ENCODE results near the gene SCYL1.

The SCYL1 gene

DNA sequence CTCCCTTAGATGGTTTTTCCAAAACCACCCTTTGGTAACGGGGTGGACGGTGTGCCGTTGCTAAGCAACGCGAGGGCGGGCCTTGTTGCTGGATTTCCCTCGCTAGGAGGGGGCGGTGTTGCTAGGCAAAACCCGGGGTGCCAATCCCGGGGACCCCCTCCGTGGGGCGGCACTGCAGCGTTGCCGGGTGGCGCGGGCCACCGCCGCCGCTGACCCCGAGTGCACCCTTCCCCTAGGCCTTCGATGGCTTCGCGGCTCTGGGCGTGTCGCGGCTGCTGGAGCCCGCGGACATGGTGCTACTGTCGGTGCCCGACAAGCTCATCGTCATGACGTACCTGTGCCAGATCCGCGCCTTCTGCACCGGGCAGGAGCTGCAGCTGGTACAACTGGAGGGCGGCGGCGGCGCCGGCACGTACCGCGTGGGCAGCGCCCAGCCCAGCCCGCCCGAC, 59.9 kb downstream of the SCYL1 start:
- Histone ChIP-seq H3K4me2 (ENCODE audit: insufficient read depth, low read length) (no peak overlapping the region), H3K36me3 (ENCODE audit: insufficient read depth, low read length) (peaks cover 51% of the 10 kb centered on the region), H3K9ac (ENCODE audit: low read depth, low read length) (no peak overlapping the region), H3K9me3 (ENCODE audit: insufficient read depth, low read length, severe bottlenecking) (no peaks in the 10 kb centered on the region), H3K27me3 (ENCODE audit: insufficient read depth, low read length, poor library complexity) (no peaks in the 10 kb centered on the region), H4K20me1 (ENCODE audit: insufficient read depth, low read length) (peaks cover 4% of the 10 kb centered on the region), H3K4me3 (ENCODE audit: low read depth in 1 of 2, low read length in 2 of 2) (no peak overlapping the region), H3K4me1 (ENCODE audit: insufficient read depth, low read length) (no peaks in the 10 kb centered on the region), H3K79me2 (ENCODE audit: insufficient read depth, low read length) (no peaks in the 10 kb centered on the region; the same call in 1 of the 2 replicates), H3K27ac (ENCODE audit: low read length) (no peak overlapping the region), H2AFZ (ENCODE audit: low read depth, low read length) (no peak overlapping the region)
- no peak for TF ChIP-seq EZH2 (IDR thresholded peaks at IDR 0.05; ENCODE audit: borderline replicate concordance, low read depth, low read length, severe bottlenecking)
- TF ChIP-seq, protein P1, sequence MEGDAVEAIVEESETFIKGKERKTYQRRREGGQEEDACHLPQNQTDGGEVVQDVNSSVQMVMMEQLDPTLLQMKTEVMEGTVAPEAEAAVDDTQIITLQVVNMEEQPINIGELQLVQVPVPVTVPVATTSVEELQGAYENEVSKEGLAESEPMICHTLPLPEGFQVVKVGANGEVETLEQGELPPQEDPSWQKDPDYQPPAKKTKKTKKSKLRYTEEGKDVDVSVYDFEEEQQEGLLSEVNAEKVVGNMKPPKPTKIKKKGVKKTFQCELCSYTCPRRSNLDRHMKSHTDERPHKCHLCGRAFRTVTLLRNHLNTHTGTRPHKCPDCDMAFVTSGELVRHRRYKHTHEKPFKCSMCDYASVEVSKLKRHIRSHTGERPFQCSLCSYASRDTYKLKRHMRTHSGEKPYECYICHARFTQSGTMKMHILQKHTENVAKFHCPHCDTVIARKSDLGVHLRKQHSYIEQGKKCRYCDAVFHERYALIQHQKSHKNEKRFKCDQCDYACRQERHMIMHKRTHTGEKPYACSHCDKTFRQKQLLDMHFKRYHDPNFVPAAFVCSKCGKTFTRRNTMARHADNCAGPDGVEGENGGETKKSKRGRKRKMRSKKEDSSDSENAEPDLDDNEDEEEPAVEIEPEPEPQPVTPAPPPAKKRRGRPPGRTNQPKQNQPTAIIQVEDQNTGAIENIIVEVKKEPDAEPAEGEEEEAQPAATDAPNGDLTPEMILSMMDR (IDR thresholded peaks at IDR 0.05; ENCODE audit: borderline replicate concordance, extremely low read depth, low read length, poor library complexity, severe bottlenecking) = no peak
- ATAC-seq (ENCODE audit: insufficient read depth, low read depth) (no peak), DNase-seq (no peak)

DNA sequence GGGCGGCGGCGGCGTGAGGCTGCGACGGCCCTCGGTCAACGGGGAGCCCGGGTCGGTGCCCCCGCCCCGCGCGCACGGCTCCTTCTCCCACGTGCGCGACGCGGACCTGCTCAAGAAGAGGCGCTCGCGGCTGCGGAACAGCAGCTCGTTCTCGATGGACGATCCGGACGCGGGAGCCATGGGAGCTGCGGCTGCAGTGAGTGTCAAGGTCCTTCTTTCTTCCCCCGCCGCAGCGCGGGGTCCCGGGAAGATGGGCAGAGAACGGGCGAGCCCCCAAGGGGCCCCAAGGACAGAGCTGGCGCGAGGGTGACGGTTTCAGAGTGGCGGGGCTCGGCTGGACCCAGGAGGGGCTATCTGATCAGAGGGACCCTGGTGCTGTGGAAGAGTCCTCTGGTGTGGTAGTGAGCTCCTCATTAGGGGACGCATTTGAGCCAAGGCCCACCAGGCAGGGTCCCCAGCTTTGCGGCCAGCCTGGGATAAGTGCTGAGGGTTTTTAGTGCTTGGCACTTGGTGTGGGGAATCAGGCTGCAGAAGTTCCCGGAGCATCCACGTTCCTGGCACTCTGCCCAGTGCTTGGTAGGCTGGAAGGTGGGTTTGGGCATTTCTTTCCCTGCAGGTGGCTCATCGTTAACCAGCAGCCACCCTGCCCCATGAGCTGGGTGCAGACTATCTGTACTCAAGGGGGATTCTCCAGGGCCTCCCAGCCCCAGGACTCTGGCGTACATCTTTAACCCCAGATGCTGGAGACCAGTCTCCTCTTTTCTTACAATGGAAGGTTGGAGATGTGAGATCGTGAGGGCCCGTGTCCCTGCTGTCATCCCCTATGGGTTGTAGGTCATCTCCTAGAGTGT, 60.7 kb downstream of the SCYL1 start:
- H3K4me3 ChIP-seq (ENCODE audit: low read depth in 1 of 2, low read length in 2 of 2) = no peak overlapping the region
- no peak for ATAC-seq (ENCODE audit: insufficient read depth, low read depth)
- H3K4me1 ChIP-seq (ENCODE audit: insufficient read depth, low read length) = no peaks in the 10 kb centered on the region
- no peaks in the 10 kb centered on the region for H3K79me2 ChIP-seq (ENCODE audit: insufficient read depth, low read length)
- no peak overlapping the region for H2AFZ ChIP-seq (ENCODE audit: low read depth, low read length)
- H3K4me2 ChIP-seq (ENCODE audit: insufficient read depth, low read length) = no peak overlapping the region
- H4K20me1 ChIP-seq (ENCODE audit: insufficient read depth, low read length) = peaks cover 4% of the 10 kb centered on the region; the same call in 1 of the 2 replicates
- no peak overlapping the region for H3K27ac ChIP-seq (ENCODE audit: low read length)
- TF ChIP-seq EZH2 (IDR thresholded peaks at IDR 0.05; ENCODE audit: borderline replicate concordance, low read depth, low read length, severe bottlenecking) = no peak
- TF ChIP-seq, protein P1 (IDR thresholded peaks at IDR 0.05; ENCODE audit: borderline replicate concordance, extremely low read depth, low read length, poor library complexity, severe bottlenecking) = no peak
- H3K36me3 ChIP-seq (ENCODE audit: insufficient read depth, low read length) = peaks cover 51% of the 10 kb centered on the region
- DNase-seq = no peak
- no peaks in the 10 kb centered on the region for H3K27me3 ChIP-seq (ENCODE audit: insufficient read depth, low read length, poor library complexity)
- H3K9me3 ChIP-seq (ENCODE audit: insufficient read depth, low read length, severe bottlenecking) = no peaks in the 10 kb centered on the region
- no peak overlapping the region for H3K9ac ChIP-seq (ENCODE audit: low read depth, low read length)

DNA sequence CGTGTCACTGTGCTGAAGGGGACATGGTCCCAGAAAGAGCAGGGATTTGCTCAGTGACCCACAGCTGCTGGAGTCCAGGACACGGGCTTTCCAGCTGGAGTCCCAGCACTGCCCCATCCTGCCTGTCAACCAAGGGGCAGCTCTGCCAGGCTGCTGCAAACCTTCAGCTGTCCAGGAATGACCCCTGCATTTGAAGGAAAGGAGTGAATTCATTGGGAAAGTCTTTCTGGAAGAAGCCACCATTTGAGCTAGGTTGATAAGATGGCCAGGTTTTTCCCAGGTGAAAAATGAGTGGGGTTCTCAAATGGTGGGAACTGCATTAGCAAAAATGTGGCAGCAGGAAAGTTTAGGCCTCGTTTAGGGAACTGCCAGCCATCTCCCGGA, 61.4 kb downstream of the SCYL1 start:
- Histone ChIP-seq H3K27me3 (ENCODE audit: insufficient read depth, low read length, poor library complexity) (no peaks in the 10 kb centered on the region), H2AFZ (ENCODE audit: low read depth, low read length) (no peak overlapping the region), H3K36me3 (ENCODE audit: insufficient read depth, low read length) (peaks cover 47% of the 10 kb centered on the region), H3K27ac (ENCODE audit: low read length) (no peak overlapping the region), H4K20me1 (ENCODE audit: insufficient read depth, low read length) (peaks cover 4% of the 10 kb centered on the region; the same call in 1 of the 2 replicates), H3K4me3 (ENCODE audit: low read depth in 1 of 2, low read length in 2 of 2) (no peak overlapping the region), H3K4me2 (ENCODE audit: insufficient read depth, low read length) (no peak overlapping the region), H3K9ac (ENCODE audit: low read depth, low read length) (no peak overlapping the region), H3K9me3 (ENCODE audit: insufficient read depth, low read length, severe bottlenecking) (no peaks in the 10 kb centered on the region), H3K4me1 (ENCODE audit: insufficient read depth, low read length) (no peaks in the 10 kb centered on the region), H3K79me2 (ENCODE audit: insufficient read depth, low read length) (no peaks in the 10 kb centered on the region)
- ATAC-seq (ENCODE audit: insufficient read depth, low read depth) = no peak
- no peak for DNase-seq
- TF ChIP-seq EZH2 (IDR thresholded peaks at IDR 0.05; ENCODE audit: borderline replicate concordance, low read depth, low read length, severe bottlenecking) = no peak
- TF ChIP-seq, protein P1 (IDR thresholded peaks at IDR 0.05; ENCODE audit: borderline replicate concordance, extremely low read depth, low read length, poor library complexity, severe bottlenecking) = no peak
